BE2C (cell line): ENCODE data around the gene SCN7A.
A peak's percentile ranks its signal among the peaks of the same experiment; 100 is the strongest.
"Not testable (repeated sequence)": the region's sequence is repeated elsewhere in the genome, so short reads cannot be mapped to it uniquely, and the experiment has no call there.

Experiments
- DNase-seq: peaks from one replicate; pipeline ENCODE4 v3.0.0-alpha.2; 2020
- H3K27me3 ChIP-seq: fragments of 250-450 bp; sonication (Bioruptor Pico); 2 replicates; pipeline ENCODE4 v1.5.1; 2020; ENCODE audit warnings: mild to moderate bottlenecking
- H3K36me3 ChIP-seq: fragments of 250-450 bp; sonication (Bioruptor Pico); 2 replicates; pipeline ENCODE4 v1.5.1; 2020; ENCODE audit warnings: mild to moderate bottlenecking
- H3K4me1 ChIP-seq: fragments of 250-450 bp; sonication (Bioruptor Pico); 2 replicates; pipeline ENCODE4 v1.5.1; 2020
- H3K4me3 ChIP-seq: 2 replicates; pipeline ENCODE4 v1.5.1; 2011; ENCODE audit warnings: low read depth, low read length
- H3K9me3 ChIP-seq: fragments of 250-450 bp; sonication (Bioruptor Pico); 2 replicates; pipeline ENCODE4 v1.5.1; 2020
- TF ChIP-seq, protein P1 (sequence below): IDR thresholded peaks from 2 replicates; pipeline ENCODE4 v1.5.1; 2012; ENCODE audit warnings: mild to moderate bottlenecking, low read depth, low read length

The SCN7A gene

DNA sequence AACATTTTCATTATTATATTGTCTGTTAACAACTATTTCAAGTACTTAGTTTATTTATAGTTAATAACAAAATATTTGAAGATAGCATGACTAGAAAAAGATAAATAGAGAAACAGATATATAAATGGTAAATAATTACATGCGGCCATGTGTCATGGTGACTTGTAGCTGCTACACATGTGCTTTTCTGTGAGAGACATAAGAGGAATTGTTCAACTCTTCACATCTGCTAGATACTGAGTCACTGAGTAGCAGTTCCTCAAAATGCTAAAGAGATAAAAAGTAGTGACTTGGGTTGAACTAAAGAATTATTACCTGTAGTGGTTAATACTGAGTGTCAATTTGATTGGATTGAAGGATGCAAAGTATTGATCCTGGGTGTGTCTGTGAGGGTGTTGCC, 80.8 kb downstream of the SCN7A start:
- Histone ChIP-seq H3K27me3 (no peaks in the 10 kb centered on the region), H3K36me3 (no peaks in the 10 kb centered on the region), H3K4me3 (no peak overlapping the region), H3K4me1 (peaks cover 2% of the 10 kb centered on the region), H3K9me3 (no peaks in the 10 kb centered on the region)
- TF ChIP-seq, protein P1, sequence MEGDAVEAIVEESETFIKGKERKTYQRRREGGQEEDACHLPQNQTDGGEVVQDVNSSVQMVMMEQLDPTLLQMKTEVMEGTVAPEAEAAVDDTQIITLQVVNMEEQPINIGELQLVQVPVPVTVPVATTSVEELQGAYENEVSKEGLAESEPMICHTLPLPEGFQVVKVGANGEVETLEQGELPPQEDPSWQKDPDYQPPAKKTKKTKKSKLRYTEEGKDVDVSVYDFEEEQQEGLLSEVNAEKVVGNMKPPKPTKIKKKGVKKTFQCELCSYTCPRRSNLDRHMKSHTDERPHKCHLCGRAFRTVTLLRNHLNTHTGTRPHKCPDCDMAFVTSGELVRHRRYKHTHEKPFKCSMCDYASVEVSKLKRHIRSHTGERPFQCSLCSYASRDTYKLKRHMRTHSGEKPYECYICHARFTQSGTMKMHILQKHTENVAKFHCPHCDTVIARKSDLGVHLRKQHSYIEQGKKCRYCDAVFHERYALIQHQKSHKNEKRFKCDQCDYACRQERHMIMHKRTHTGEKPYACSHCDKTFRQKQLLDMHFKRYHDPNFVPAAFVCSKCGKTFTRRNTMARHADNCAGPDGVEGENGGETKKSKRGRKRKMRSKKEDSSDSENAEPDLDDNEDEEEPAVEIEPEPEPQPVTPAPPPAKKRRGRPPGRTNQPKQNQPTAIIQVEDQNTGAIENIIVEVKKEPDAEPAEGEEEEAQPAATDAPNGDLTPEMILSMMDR: no peak
- no peak for DNase-seq

DNA sequence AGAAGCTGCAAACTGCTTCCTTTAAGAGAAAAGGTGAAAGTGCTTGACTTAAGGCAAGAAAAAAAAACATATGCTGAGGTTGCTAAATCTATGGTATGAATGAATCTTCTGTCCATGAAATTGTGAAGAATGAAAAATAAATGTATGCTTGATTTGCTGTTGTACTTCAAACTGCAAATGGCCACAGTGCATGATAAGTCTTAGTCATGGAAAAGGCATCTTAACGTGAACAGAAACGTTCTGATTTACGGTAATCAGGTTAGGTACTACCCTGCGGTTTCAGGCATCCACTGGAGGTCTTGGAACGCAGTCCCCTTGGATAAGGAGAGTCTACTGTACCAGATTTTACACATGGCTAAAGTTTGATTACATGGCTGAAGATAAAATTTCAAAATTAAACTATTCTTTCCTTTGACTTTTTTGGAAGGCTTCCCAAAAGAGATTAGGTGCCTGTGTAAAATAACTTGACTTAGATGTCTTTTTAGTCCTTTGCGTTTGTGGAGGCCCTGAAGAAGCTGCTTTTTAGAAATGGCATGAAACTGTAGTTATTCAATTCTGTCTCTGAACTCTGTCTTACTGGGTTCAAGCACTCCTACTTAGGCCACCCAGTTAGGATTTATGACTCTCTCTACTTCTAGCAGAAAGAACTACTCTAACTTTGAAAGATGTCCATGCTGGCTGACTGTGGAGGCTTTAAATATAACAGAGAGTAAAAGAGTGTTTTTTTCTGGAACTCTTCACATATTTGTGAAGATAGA, 82.4 kb downstream of the SCN7A start:
- Histone ChIP-seq H3K27me3 (no peaks in the 10 kb centered on the region), H3K4me3 (peak overlapping the region; percentile 11; the same call in 1 of the 2 replicates), H3K36me3 (no peaks in the 10 kb centered on the region), H3K4me1 (peaks cover 2% of the 10 kb centered on the region), H3K9me3 (no peaks in the 10 kb centered on the region)
- DNase-seq: no peak
- TF ChIP-seq, protein P1: no peak

DNA sequence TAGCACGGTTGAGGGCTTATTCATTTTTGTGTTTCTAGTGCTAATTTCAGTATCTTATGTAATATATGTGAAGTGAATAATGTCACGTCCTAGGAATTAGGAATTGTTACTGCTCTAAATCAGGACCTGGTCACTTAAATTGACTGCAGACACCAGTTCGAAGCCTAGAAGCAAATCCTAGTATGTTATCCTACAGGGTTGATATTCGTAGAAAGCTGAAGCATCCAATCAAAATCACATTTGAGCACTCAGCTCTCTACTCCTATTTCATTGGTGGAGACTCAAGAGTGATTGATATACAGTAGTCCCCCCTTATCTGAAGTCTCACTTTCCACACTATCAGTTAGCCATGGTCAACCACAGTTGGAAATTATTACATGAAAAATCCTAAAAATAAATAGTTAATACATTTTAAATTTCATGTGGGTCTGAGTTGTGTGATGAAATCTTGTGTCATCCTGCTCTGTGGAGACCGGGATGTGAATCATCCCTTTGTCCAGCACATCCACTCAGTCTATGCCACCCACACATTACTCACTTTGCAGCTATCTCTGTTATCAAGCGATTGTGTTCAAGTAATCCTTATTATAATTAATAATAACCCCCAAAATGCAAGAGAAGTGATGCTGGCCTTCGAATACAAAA, 83.1 kb downstream of the SCN7A start:
- Histone ChIP-seq H3K4me1 (peaks cover 2% of the 10 kb centered on the region), H3K36me3 (no peaks in the 10 kb centered on the region), H3K27me3 (no peaks in the 10 kb centered on the region), H3K4me3 (peak overlapping the region; percentile 11; the same call in 1 of the 2 replicates), H3K9me3 (no peaks in the 10 kb centered on the region)
- TF ChIP-seq, protein P1: no peak
- DNase-seq: no peak

DNA sequence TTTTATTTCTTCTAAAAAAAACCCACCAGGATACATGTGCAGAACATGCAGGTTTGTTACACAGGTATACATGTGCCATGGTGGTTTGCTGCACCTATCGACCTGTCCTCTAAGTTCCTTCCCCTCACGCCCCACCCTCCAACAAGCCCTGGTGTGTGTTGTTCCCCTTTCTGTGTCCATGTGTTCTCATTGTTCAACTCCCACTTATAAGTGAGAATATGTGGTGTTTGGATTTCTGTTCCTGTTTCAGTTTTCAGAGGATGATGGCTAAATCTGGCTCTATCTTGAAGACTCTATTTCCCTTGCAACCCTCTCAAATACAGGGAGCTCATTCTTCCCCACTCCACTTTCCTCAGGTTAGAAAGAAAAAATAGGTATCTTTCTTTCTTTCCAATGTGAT, 86.3 kb downstream of the SCN7A start:
- H3K27me3 ChIP-seq, DNase-seq, H3K4me3 ChIP-seq, H3K9me3 ChIP-seq, H3K36me3 ChIP-seq, H3K4me1 ChIP-seq: not testable (repeated sequence)

DNA sequence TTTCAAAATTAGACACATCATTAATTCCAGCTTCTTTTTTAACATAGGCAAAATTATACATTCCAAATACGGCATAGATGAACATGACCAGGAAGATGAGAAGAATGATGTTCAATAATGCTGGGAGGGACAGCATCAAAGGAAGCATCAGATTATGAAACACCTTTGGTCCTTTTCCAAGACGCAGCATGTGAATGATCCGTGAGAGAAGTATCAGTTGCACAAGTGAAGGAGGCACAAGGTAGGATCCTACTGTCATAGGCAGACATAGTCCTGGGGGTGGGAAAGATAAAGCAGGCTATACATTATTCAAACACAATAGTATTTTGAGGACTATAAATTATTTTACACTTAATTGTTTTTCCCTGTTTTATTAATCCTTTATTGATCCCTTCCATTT, 87.7 kb downstream of the SCN7A start:
- TF ChIP-seq, protein P1: no peak
- Histone ChIP-seq H3K4me1 (peaks cover 2% of the 10 kb centered on the region), H3K27me3 (no peaks in the 10 kb centered on the region), H3K9me3 (no peaks in the 10 kb centered on the region), H3K36me3 (no peaks in the 10 kb centered on the region), H3K4me3 (no peak overlapping the region)
- DNase-seq: no peak

DNA sequence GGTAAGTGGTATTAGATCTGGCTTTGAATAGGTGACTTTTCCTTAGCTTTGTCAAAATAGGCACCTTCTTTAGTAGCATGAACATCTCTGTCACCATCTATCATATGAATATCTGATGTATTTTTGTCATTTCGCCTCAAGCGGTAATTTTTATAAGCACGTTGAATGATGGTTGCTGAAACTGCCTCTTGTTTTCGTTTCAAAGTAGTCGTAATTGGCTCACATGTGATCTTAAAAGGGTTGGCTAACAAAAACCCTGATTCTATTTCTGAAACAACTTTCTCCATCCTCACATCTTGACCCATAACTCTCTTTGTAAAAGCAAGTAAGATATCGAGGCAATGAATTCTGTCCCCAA, 88.5 kb downstream of the SCN7A start:
- DNase-seq: no peak
- H3K9me3 ChIP-seq: no peaks in the 10 kb centered on the region
- TF ChIP-seq, protein P1: no peak
- no peak overlapping the region for H3K4me3 ChIP-seq
- H3K36me3 ChIP-seq: no peaks in the 10 kb centered on the region
- H3K4me1 ChIP-seq: peaks cover 2% of the 10 kb centered on the region
- no peaks in the 10 kb centered on the region for H3K27me3 ChIP-seq
